NCI-H1930 (cell line): ENCODE results near the gene NAA60.
A peak's percentile ranks its signal among the peaks of the same experiment; 100 is the strongest.
"Not testable (repeated sequence)": the region's sequence is repeated elsewhere in the genome, so short reads cannot be mapped to it uniquely, and the experiment has no call there.

Source experiments
- DNase-seq, 2 experiments: peaks; one replicate each; lab custom pipeline; 2025; lab: John Stamatoyannopoulos, UW

NAA60 gene

GRCh38 chr16:3482659-3483241, 39.3 kb downstream of the NAA60 start:
- no peak for DNase-seq

GRCh38 chr16:3484318-3485096, 41.0 kb downstream of the NAA60 start:
- DNase-seq = no peak

GRCh38 chr16:3485097-3485745, 41.7 kb downstream of the NAA60 start:
- DNase-seq = no peak

- no peak for DNase-seq
Observed at GRCh38 chr16:3485821-3486505, 42.5 kb downstream of the NAA60 start.

GRCh38 chr16:3486506-3487215, 43.2 kb downstream of the NAA60 start:
- no peak for DNase-seq

- DNase-seq = peak in 1 of 2 experiments; percentile 13
Observed at GRCh38 chr16:3487521-3488410, 44.3 kb downstream of the NAA60 start.

GRCh38 chr16:3488801-3489200, 45.3 kb downstream of the NAA60 start:
- DNase-seq = no peak

- no peak for DNase-seq
Observed at GRCh38 chr16:3490911-3491629, 47.6 kb downstream of the NAA60 start.

- no peak for DNase-seq
Observed at GRCh38 chr16:3492356-3492755, 48.9 kb downstream of the NAA60 start.

- DNase-seq = no peak
Observed at GRCh38 chr16:3494386-3494973, 51.0 kb downstream of the NAA60 start.

- DNase-seq = no peak
Observed at GRCh38 chr16:3495176-3495575, 51.7 kb downstream of the NAA60 start, which contains the start of gene C16orf90. C16orf90 (minus strand) TSS chr16:3495489; CDS start chr16:3495421, 68 bp downstream.

GRCh38 chr16:3496386-3496785, 52.9 kb downstream of the NAA60 start:
- no peak for DNase-seq

GRCh38 chr16:3497771-3498170, 54.3 kb downstream of the NAA60 start:
- DNase-seq = no peak

- DNase-seq = no peak
Observed at GRCh38 chr16:3498988-3499387, 55.5 kb downstream of the NAA60 start.

- DNase-seq = not testable (repeated sequence)
Observed at GRCh38 chr16:3501412-3501761, 57.9 kb downstream of the NAA60 start.

- DNase-seq = no peak
Observed at GRCh38 chr16:3501783-3502400, 58.4 kb downstream of the NAA60 start.

- no peak for DNase-seq
Observed at GRCh38 chr16:3503523-3503922, 60.0 kb downstream of the NAA60 start.

- no peak for DNase-seq
Observed at GRCh38 chr16:3508736-3509135, 65.3 kb downstream of the NAA60 start.

- no peak for DNase-seq
Observed at GRCh38 chr16:3509470-3509928, 66.0 kb downstream of the NAA60 start.
